NCI-H1436 treated with DMSO at 0.1 percent for 48 hours (cell line): Measurements from ENCODE around the gene C20orf204.
"Not testable (repeated sequence)": the region's sequence is repeated elsewhere in the genome, so short reads cannot be mapped to it uniquely, and the experiment has no call there.

ENCODE experiments used
- DNase-seq: peaks from one replicate; lab custom pipeline; 2025; lab: John Stamatoyannopoulos, UW

The C20orf204 gene, protein sequence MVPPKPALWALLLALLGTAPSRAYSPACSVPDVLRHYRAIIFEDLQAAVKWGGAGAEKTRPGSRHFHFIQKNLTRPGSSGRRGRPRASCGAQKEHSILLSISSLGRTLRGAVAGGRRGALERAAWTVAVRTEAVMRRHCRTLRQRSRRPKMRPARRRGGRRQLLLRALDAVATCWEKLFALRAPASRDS

DNA sequence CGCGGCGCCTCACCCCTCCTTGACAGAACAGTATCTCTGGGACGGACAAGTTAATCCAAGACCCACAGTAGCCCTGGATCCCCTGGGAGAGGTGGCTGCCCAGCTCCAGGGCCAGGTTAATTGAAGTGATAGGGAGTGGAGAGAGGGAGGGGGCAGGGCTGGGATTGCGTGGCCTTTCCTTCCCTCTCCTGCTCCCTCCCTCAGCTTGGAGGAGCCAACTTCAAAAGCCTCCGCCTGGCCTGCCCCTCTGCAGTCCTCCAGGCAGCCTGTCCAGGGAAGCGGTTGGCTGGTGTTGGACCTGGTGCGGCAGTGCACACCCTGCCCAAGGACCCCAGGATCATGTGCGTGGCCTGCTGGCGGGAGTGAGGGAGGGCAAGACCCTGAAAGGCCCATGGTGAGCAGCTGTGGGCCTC, at the start of gene C20orf204:
Gene C20orf204 (plus strand): TSS at position 250 of the 413 bp plus-strand sequence. CDS start 142 bp downstream, at position 392.
- DNase-seq = no peak

DNA sequence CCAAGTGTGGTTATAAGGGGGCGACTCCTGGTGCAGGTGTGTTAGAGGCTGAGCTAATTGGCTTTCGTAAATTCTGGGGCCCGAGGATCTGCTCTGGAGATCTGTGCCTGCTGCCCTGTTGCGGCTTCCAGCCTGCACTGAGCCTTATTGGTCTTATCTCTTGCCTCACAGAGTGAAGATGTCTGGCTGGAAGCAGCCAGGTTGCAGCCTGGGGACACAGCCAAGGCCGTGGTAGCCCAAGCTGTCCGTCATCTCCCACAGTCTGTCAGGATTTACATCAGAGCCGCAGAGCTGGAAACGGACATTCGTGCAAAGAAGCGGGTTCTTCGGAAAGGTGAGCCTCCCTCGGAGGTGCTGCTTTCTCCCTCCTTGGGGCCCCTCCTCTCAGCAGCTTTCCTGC, 35.1 kb upstream of the C20orf204 start:
- no peak for DNase-seq

DNA sequence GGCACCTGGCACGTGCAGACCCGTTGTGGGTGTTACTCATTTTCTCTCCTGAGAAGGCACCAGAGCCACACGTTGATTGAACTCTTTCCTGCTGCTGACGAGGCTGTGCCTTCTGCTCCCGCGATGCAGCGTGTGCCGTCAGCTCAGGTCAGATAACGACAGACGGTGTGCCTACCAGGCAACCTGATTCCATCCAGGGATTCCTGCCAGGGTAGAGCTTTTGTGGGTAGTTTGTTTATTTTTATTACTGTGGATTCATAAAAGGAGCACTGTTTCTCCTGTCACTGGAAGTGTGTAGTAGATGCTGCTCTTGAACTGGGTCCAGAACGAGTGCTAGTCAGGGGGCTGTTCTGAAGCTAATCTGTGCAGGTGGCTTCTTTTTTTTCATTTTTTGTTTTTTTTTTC, 34.4 kb upstream of the C20orf204 start:
- no peak for DNase-seq

DNA sequence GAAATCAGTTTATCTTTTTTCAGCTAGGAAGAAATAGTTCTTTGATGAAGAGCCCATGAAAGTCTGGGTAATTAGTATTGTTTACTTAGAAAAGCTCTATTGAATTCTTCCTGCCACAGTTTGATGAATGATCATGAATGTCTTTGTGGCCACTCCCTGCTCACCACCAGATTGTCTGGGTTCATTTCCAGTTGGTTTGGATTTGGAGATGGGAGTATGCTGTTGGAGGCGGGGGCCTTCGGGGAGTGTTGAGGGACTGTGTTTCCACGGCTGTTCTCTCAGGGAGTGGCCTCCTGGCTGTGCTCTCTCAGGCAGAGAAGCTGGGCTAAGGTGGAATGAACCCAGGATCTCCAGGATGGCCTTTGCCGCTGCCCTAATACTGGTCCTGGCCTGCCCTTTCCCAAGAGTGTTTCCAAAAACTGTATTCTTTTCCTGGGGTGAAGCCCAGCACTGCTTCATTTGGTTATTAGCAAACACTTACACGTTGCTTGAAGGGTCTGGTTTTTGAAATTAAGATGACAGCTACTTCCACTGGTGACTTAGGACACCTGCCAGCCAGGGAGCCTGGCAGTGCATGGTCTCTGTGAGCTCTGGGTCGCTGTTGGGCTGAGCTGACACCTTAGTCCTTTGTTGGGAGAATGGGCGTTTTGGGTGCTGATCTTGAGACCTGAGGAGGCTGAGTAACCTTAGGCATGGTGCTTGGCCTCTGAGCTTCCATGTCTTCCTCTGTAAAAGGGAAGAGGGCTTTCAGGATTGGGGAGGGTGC, 31.8 kb upstream of the C20orf204 start:
- DNase-seq = no peak

DNA sequence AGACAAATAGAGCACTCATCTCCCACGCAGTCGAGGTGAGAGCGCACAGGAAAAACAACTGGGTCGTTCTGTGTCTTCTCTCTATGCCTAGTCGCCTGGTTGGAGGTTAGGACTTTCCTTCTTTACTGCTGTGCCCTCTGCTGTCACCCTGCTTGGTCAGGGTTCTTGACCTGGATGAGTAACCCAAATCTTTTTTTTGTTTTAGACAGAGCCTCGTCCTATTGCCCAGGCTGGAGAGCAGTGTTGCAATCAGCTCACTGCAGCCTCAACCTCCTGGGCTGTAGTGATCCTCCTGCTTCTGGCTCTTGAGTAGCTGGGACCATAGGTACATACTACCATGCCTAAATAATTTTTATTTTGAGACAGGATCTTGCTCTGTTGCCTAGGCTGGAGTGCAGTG, 30.6 kb upstream of the C20orf204 start:
- DNase-seq = no peak

DNA sequence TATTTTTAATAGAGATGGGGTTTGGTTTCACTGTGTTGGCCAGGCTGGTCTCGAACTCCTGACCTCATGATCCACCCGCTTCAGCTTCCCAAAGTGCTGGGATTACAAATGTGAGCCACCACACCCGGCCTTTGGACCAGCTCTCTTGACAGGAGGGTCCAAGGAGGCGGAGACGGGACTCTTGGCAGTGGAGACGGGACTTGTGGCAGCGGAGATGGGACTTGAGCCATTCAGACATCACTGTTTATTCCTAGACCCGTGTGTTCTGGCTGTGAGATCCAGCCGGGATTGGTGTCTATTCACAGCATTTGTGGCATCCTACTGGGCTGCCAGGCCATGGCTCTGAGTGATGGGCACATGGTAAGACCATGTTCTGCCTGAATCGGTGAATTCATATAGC, 29.5 kb upstream of the C20orf204 start:
- DNase-seq = no peak

DNA sequence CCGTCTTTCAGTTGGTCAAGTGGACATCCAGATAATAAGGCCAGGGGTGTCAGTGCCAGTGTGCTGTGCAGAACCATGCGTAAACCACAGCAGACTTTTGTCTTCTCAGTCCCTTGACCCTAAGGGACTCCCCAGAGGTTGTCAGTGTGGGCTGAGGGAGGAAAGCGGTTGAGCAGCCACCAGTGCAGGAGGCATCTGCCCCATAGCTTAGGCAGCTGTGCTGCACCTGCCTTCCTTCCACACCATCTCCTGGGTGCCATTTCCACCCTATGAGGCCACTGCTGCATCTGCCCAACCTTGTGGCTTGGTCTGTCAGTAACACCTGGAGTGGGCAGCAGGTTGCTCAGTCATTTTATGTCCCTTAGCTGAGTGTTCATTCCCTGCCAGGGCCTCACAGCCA, 29.1 kb upstream of the C20orf204 start:
- no peak for DNase-seq

DNA sequence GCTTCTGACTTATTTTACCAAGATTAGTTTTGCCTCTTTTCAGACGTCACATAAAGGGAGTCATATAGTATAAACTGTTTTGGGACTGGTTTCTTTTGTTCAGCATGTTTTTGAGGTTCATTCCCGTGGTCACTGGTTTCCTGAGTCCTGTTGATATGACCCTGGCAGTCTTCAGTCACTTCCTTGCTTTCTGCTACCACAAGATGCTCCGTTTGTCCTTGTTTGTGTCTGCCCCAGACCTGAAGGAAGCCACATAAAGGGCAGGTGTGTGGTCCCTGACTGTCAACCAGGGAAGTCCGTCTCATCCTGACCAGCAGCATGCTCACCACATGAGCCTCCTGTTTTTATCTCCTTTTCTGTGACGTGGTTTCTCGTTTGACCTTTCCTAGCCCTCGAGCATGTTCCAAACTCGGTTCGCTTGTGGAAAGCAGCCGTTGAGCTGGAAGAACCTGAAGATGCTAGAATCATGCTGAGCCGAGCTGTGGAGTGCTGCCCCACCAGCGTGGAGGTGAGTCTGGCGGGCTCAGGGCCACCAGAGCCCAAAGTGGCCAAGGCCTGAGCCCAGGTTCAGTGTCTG, 26.1 kb upstream of the C20orf204 start:
- no peak for DNase-seq

DNA sequence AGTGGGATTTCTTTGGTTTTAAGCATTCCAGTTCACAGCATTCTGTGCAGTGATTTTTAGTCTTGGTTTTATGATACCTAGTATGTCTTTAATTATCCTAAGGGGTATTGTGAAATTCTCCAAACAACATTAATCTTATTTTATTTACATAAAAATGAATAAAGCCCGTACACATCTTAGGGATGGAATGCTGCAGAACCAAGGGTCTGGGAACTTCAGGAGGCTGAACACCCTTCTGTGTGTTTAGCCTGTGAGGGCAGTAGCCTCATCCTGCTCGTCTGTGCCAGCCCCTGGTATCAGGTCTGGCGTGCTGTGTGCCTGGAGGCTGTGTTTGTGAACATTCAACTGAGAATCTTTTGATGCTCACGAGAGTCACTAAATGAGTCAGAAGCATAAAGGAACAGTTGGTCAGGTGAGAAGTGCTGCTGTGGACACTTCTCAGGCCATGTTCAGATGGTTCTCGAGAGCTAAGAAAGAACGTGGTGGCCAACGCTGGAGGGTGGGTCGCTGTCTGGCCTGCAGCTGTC, 25.2 kb upstream of the C20orf204 start:
- DNase-seq = no peak

DNA sequence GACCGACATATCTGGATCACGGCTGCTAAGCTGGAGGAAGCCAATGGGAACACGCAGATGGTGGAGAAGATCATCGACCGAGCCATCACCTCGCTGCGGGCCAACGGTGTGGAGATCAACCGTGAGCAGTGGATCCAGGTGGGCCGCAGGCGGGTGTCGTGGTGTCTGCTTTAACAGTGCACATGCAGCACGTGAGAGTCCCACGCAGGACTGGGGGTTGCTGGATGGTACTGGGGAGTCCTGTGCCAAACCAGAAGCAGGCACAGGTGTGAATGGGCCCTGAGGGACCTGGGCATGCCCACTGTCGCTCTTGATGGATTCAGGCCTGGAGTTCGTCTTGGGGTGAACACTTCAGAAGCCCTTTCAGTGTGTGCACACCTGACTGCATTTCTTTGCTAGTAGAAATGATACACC, 24.6 kb upstream of the C20orf204 start:
- DNase-seq = no peak

DNA sequence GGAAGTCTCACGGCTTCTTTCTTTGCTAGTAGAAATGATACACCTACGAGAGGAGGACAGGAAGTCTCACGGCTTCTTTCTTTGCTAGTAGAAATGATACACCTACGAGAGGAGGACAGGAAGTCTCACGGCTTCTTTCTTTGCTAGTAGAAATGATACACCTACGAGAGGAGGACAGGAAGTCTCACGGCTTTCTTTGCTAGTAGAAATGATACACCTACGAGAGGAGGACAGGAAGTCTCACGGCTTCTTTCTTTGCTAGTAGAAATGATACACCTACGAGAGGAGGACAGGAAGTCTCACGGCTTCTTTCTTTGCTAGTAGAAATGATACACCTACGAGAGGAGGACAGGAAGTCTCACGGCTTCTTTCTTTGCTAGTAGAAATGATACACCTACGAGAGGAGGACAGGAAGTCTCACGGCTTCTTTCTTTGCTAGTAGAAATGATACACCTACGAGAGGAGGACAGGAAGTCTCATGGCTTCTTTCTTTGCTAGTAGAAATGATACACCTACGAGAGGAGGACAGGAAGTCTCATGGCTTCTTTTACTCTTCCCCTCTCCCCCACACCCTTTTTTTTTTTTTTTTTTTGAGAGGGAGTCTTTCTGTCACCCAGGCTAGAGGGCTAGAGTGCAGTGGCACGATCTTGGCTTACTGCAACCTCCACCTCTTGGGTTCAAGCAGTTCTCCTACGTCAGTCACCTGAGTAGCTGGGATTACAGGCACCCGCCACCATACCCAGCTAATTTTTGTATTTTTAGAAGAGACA, 23.4 kb upstream of the C20orf204 start:
- DNase-seq = not testable (repeated sequence)

DNA sequence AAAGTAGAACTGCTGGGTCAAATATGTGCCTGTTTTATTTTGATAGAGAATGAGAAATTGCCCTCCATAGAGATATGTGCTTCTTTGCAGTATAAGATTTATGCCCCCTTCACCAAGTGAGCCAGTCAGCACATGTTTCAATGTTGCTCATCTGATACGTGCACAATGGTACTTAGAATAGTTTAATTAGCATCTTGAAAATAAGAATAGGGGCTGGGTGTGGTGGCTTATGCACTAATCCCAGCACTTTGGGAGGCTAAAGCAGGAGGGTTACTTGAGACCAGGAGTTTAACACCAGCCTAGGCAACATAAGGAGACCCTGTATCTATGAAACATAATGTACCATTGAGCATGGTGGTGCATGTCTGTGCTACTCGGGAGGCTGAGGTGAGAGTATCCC, 20.3 kb upstream of the C20orf204 start:
- no peak for DNase-seq

DNA sequence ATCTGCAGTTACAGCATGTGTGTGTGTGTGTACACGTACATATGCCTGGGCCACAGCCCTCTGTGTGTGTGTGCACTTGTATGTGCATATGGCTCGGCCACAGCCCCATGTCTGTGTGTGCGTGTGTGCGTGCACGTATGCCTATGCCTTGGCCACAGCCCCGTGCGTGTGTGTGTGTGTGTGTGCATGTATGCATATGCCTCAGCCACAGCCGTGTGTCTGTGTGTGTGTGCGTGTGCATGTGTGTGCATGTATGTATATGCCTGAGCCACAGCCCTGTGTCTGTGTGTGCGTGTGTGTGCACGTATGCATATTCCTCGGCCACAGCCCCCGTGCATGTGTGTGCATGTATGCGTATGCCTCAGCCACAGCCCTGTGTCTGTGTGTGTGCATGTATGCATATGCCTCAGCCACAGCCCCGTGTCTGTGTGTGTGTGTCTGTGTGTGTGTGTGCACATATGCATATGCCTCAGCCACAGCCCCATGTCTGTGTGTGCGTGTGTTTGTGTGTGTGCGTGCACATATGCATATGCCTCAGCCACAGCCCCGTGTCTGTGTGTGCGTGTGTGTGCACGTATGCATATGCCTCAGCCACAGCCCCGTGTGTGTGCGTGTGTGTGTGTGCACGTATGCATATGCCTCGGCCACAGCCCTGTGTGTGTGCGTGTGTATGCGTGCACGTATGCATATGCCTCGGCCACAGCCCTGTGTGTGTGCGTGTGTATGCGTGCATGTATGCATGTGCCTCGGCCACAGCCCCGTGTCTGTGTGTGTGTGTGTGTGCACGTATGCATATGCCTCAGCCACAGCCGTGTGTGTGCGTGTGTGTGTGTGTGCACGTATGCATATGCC, 14.6 kb upstream of the C20orf204 start:
- DNase-seq = no peak

DNA sequence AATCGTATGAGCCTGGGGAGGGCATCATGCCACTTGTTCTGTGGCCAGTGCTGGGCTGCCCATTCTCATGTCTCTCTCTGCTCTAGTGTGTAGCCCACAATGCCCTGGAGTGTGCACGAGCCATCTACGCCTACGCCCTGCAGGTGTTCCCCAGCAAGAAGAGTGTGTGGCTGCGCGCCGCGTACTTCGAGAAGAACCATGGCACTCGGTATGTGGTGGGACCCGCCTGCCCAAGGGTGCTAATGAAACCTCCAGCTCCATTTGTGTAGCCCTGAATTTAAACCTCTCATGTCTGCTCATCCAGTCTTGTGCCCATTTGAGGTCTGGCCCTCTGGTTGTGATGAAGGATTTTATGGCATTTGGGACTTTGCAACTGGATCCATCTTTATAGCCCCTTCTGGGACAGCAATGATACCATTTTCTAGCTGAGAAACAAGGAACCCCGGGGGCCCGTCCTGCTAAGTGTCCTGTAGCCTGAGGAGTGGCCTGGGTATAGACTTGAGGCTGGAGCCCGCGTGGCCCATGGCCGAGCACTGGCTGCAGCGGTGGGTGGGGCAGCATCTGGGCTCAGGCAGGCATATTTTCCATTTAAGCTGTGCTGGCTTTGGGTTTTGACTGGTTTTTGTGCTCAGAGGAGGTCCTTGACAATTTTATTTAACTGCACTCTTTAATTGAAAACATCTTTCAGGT, 13.2 kb upstream of the C20orf204 start:
- no peak for DNase-seq

DNA sequence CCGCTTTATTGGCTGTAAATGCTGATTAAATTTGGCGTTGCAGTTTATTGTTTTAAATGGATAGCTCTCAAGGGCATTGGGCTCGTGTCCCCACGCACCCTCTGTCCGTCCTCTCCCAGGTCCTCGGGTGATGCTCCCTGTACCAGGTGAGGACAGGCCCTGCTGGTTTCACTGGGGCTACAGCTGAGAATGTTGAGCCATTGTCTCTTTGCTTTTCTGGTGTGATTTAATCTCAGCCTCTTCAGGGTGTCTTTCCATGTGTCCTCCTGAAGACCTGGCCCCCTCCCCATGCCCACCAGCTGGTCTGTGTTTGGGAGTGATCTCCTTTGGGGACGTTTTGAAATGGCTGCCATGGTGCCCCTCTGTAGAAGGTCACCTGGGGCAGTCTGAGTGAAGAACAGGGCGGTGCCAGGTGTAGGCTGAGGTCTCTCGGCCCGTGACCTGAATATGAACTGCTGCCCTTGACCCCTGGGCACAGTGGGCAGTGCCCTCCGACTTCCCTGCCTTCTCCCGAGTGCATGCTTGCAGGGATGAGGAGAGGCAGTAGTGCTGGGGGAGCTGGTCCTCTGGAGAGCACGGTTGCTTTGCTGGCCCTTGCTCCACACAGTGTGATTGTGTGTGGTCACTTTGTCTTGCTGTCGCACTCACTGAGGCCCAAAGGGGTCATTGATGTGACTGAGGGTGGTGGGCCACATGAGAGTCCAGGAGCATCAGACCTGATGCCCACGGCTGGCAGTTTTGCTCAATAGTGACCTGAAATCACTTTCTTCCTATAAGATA, 12.4 kb upstream of the C20orf204 start:
- no peak for DNase-seq

DNA sequence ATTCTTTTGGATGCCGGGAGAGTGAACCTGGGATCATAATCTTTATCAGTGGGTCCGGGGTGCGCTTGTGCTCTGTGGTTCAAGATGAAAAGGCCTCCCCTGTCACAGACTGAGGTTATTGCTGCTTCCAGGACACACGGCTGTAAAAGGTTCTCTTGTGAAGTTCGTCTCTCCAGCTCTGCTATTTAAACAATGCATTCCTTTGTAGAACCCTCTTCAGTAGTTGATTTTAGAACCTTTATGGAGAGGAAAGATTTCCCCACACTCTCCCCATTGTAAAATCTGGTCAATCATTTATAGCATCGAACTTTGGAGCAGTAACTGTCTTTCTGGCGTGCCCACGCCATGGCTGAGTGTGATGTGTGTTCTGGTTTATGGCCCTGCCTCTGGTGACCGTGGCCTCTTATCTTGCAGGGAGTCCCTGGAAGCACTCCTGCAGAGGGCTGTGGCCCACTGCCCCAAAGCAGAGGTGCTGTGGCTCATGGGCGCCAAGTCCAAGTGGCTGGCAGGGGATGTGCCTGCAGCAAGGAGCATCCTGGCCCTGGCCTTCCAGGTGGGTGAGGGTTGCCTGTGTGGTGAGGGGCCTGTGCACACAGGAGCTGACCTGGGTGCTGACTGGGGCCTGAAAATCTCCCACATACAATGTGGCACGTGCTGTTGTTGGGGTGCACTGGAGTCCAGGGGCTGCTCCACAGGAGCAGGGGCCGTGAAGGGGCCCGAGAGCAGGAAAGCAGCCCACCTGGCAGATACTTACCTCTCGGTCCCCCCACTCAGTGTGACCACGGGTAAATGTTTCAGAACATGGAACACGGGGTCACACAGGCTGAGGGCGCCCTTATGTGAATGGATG, 11.6 kb upstream of the C20orf204 start:
- no peak for DNase-seq

DNA sequence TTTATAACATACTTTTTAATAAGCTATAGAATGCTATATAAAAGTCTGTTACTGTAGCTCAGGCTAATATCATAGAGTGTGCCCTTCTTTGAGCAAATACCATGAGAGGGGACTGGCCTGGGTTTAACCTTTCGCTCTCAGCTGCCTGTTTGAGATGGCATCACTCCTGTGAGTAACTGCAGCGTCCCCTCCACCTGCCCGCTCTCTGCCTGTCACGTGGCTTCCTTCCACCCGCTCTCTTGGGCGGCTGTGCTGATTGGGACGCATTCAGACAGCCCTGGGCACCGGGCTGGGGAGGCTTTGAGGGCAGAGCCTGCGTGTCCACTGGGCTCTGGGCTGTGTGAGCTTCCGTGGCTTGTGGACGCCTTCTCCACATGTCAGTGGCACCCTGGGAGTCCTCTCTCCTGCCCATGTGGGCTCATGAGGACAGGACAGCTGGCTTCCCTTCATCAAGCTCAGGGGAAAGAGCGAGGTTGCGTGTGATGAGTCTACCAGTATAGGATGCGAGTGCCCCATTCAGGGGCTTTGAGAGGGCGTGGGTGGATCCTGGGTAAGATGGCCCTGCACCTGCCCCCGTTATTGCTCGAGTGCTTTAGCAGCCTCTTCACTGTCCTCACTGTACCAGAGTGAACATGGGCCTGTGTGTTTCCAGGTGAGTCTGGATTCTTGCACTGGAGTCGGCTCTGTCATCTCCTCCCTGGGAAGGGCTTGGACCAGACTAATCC, 10.7 kb upstream of the C20orf204 start:
- no peak for DNase-seq

DNA sequence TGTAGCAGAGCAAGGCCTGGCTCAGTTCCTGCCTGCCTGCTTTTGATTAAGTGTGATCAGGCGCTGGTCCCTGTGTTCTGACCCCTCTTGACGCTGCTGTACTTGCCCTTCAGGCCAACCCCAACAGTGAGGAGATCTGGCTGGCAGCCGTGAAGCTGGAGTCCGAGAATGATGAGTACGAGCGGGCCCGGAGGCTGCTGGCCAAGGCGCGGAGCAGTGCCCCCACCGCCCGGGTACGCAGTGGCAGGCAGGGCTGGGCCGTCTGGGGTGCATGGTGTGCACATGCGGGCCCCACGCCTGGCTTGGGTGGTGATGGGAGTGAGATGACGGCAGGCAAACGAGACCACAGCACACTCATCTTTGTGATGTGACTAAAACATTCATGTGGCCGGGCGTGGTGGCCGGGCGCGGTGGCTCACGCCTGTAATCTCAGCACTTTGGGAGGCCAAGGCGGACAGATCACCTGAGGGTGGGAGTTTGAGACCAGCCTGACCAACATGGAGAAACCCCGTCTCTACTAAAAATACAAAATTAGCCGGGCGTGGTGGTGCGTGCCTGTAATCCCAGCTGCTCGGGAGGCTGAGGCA, 10.1 kb upstream of the C20orf204 start:
- DNase-seq = no peak
